NT2/D1 (cell line): ENCODE results near the gene OR52N5.

Experiments
- YY1 ChIP-seq: IDR thresholded peaks from 2 replicates; pipeline ENCODE4 v1.6.1; 2011; ENCODE audit not compliant: insufficient read length, insufficient read depth
- ZNF274 ChIP-seq: IDR thresholded peaks from 2 replicates; pipeline ENCODE4 v1.6.1; 2011; ENCODE audit warnings: mild to moderate bottlenecking, low read depth, low read length

- no peak for TF ChIP-seq YY1
- TF ChIP-seq ZNF274 = no peak
Measured at GRCh38 chr11:5753943-5754342, 29.2 kb downstream of the OR52N5 start, which contains the start of gene OR52N4.
